ENCODE data around the gene GLRX5. TPM values are rescaled to one million over a fixed set of nuclear protein-coding genes. Genes with fewer than 3 reads are reported as not detected.

Gene GLRX5
- total RNA-seq, 1 donor from 2014 or later: 38.9 TPM

DNA sequence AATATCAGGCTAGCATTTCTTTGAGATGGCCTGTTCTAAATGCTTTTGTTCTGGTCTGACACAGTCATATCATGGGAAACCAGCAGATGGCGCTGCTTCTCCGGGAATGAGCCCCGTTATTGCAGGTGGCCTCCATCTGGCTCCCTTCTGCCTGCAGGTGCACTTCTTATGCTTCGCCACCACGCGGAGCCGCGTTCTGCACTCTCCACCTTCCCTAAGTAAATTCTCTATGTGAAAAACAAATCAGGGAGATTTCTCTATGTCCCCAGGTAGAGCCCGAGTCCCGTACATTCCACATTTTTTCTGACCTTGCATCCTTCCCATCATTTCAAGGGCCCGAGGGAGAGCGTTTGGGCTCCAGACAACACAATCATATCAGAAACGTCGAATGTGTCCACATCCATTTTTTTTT is 26.2 kb downstream of the GLRX5 start:
- peaks cover 4% of the 10 kb centered on the region for H3K4me1 Mint-ChIP-seq (ENCODE audit: low read depth, unreplicated experiment)
- TF ChIP-seq, protein P1, sequence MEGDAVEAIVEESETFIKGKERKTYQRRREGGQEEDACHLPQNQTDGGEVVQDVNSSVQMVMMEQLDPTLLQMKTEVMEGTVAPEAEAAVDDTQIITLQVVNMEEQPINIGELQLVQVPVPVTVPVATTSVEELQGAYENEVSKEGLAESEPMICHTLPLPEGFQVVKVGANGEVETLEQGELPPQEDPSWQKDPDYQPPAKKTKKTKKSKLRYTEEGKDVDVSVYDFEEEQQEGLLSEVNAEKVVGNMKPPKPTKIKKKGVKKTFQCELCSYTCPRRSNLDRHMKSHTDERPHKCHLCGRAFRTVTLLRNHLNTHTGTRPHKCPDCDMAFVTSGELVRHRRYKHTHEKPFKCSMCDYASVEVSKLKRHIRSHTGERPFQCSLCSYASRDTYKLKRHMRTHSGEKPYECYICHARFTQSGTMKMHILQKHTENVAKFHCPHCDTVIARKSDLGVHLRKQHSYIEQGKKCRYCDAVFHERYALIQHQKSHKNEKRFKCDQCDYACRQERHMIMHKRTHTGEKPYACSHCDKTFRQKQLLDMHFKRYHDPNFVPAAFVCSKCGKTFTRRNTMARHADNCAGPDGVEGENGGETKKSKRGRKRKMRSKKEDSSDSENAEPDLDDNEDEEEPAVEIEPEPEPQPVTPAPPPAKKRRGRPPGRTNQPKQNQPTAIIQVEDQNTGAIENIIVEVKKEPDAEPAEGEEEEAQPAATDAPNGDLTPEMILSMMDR (IDR thresholded peaks at IDR 0.05; ENCODE audit: partially characterized antibody, unreplicated experiment): peak; percentile 98
- H3K27ac Mint-ChIP-seq (ENCODE audit: unreplicated experiment): peak overlapping the region; percentile 28
- H3K27me3 Mint-ChIP-seq (ENCODE audit: unreplicated experiment): peaks cover 5% of the 10 kb centered on the region
- peak; percentile 94 for DNase-seq
- no peaks in the 10 kb centered on the region for H3K36me3 Mint-ChIP-seq (ENCODE audit: unreplicated experiment)
- H3K9me3 Mint-ChIP-seq (ENCODE audit: unreplicated experiment): peaks cover 4% of the 10 kb centered on the region
- peak overlapping the region; percentile 4 for H3K4me3 Mint-ChIP-seq (ENCODE audit: unreplicated experiment)

DNA sequence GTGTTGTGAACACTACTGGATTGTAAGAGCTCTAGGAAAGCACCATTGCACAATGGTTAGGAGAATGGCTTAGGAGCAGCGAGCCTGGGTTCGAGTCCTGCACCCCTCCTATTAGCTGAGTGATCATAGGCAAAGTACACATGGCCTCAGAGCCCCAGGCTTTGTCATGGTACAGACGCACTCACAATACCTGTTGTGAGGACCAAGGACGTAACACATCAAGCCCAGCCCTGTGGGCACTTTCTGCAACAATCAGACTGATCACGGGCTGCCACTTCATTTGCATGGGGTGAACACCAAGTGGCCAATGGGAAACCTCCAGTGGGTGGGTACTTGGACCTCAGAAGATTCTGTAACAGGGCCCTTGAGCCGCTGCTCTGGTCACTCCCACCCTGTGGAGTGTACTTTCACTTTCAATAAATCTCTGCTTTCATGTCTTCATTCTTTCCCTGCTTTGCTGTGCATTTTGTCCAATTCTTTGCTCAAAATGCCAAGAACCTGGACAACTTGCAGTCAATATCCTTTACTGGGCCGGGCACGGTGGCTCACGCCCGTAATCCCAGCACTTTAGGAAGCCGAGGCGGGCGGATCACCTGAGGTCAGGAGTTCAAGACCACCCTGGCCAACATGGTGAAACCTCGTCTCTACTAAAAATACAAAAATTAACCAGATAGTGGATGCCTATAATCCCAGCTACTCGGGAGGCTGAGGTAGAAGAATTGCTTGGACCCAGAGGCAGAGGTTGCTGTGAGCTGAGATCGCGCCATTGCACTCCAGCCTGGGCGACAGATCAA is 28.2 kb downstream of the GLRX5 start:
- Mint-ChIP-seq H3K9me3 (ENCODE audit: unreplicated experiment) (peaks cover 3% of the 10 kb centered on the region), H3K4me1 (ENCODE audit: low read depth, unreplicated experiment) (peaks cover 4% of the 10 kb centered on the region), H3K27me3 (ENCODE audit: unreplicated experiment) (peaks cover 5% of the 10 kb centered on the region), H3K4me3 (ENCODE audit: unreplicated experiment) (no peak overlapping the region), H3K36me3 (ENCODE audit: unreplicated experiment) (no peaks in the 10 kb centered on the region), H3K27ac (ENCODE audit: unreplicated experiment) (no peak overlapping the region)
- TF ChIP-seq, protein P1 (IDR thresholded peaks at IDR 0.05; ENCODE audit: partially characterized antibody, unreplicated experiment): no peak
- no peak for DNase-seq

DNA sequence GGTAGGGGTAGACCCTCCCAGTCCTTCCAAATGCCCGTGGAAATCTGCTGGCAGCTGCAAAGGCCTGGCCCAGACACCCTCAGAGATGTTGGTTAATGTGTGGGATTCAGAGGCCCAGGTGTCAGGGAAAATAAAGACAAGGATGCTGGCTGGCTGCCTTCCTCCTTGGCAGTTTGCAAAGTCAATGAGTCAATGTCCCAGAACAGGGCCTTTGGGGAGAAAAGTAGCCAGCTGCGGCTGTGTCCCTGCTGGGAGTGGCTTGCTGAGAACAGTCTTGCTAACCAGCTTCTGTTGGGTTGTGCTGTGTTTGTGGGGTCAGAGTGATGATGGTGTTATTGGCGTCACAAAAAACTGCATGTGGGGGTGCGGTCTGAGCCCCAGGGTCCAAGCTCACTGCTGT is 29.2 kb downstream of the GLRX5 start:
- TF ChIP-seq, protein P1 (IDR thresholded peaks at IDR 0.05; ENCODE audit: partially characterized antibody, unreplicated experiment): no peak
- no peaks in the 10 kb centered on the region for H3K36me3 Mint-ChIP-seq (ENCODE audit: unreplicated experiment)
- peaks cover 4% of the 10 kb centered on the region for H3K4me1 Mint-ChIP-seq (ENCODE audit: low read depth, unreplicated experiment)
- no peak overlapping the region for H3K27ac Mint-ChIP-seq (ENCODE audit: unreplicated experiment)
- no peak for DNase-seq
- H3K4me3 Mint-ChIP-seq (ENCODE audit: unreplicated experiment): no peak overlapping the region
- peaks cover 3% of the 10 kb centered on the region for H3K9me3 Mint-ChIP-seq (ENCODE audit: unreplicated experiment)
- peaks cover 5% of the 10 kb centered on the region for H3K27me3 Mint-ChIP-seq (ENCODE audit: unreplicated experiment)

DNA sequence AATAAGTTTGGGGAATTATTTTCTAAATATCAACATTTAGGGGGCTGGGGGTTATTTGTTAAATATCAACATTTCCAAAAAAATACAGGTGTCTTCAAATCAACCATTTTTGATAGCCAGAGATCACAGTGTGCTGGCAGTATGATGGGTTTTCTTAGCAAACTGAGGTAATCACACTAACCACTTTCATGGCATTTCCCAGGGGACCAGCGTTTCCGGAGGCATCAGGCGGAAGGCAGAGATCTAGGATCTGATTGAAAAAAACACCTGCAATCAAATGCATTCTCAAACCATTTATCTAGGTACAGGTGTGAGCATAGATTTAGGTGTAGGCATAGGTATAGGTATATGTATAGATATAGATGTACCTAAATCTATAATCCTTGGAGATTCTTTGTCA is 34.6 kb downstream of the GLRX5 start:
- Mint-ChIP-seq H3K27ac (ENCODE audit: unreplicated experiment) (no peak overlapping the region), H3K27me3 (ENCODE audit: unreplicated experiment) (no peaks in the 10 kb centered on the region), H3K9me3 (ENCODE audit: unreplicated experiment) (no peaks in the 10 kb centered on the region), H3K4me1 (ENCODE audit: low read depth, unreplicated experiment) (no peaks in the 10 kb centered on the region), H3K4me3 (ENCODE audit: unreplicated experiment) (no peak overlapping the region), H3K36me3 (ENCODE audit: unreplicated experiment) (peaks cover 4% of the 10 kb centered on the region)
- TF ChIP-seq, protein P1 (IDR thresholded peaks at IDR 0.05; ENCODE audit: partially characterized antibody, unreplicated experiment): no peak
- DNase-seq: peak; percentile 24

DNA sequence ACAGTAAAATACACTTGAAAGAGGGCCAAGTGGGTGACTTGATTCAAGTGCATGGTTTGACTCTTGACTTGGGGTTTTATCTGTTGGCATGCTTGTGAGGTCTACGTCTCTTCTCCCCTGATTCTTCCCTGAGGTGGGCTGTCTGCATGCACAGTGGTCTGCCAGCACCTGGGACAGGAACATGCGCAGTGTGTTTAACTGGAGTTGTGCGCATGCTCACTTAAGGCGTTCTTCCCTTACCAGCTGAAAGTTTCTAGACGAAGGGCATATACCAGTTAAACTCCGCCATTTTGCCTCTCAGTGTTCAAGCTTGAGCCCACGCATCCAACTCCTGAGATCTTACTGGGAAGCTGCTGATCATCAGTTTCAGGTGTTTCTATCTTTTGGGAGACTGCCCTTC is 38.5 kb downstream of the GLRX5 start:
- TF ChIP-seq, protein P1 (IDR thresholded peaks at IDR 0.05; ENCODE audit: partially characterized antibody, unreplicated experiment): no peak
- no peaks in the 10 kb centered on the region for H3K4me1 Mint-ChIP-seq (ENCODE audit: low read depth, unreplicated experiment)
- H3K27ac Mint-ChIP-seq (ENCODE audit: unreplicated experiment): no peak overlapping the region
- peaks cover 4% of the 10 kb centered on the region for H3K36me3 Mint-ChIP-seq (ENCODE audit: unreplicated experiment)
- peaks cover 1% of the 10 kb centered on the region for H3K9me3 Mint-ChIP-seq (ENCODE audit: unreplicated experiment)
- no peak for DNase-seq
- H3K4me3 Mint-ChIP-seq (ENCODE audit: unreplicated experiment): no peak overlapping the region
- peaks cover 4% of the 10 kb centered on the region for H3K27me3 Mint-ChIP-seq (ENCODE audit: unreplicated experiment)

Measured in glutamatergic neuron (in vitro differentiated cells).